B cell (primary cell): ENCODE measurements around the gene PARD3B. TPM values are rescaled to one million over a fixed set of nuclear protein-coding genes. Genes with fewer than 3 reads are reported as not detected.

ENCODE experiments used
- ATAC-seq: fragments of 200-7000 bp; cut with Tn5 transposase; one replicate; pipeline ENCODE4 v1.10.0; 2021; ENCODE audit warnings: low read depth, mild to moderate bottlenecking, moderate number of reproducible peaks, moderate library complexity
- CTCF ChIA-PET: fragments of 350-600 bp; sonication (Branson Sonifier 250); formaldehyde crosslinking; loops from one replicate; lab custom pipeline; 2021; ENCODE audit warnings: antibody characterized with exemption, inconsistent platforms; lab: Charles Lee
- POLR2A ChIA-PET: fragments of 350-600 bp; sonication (Branson Sonifier 250); formaldehyde crosslinking; loops from one replicate; lab custom pipeline; 2021; ENCODE audit warnings: antibody characterized with exemption; lab: Charles Lee
- DNase-seq: peaks from one replicate; pipeline ENCODE4 v3.0.0; 2013
- H2AFZ ChIP-seq: 2 replicates; pipeline ENCODE4 v1.6.1; 2012; ENCODE audit warnings: mild to moderate bottlenecking, low read depth, low read length; ENCODE audit not compliant: insufficient read depth, poor library complexity, severe bottlenecking
- H3K27ac ChIP-seq, 2 donors: 1 replicate in 1 of 2; 2 replicates in 1 of 2; pipeline ENCODE4 v1.5.1; 2012 to 2013; ENCODE audit warnings: low read length in 2 of 2, mild to moderate bottlenecking in 2 of 2, moderate library complexity in 1 of 2
- H3K27me3 ChIP-seq, 4 experiments: fragments of 200-600 bp in 1 of 4; sonication (generic) in 1 of 4; replicated peaks in 1 of 4; 1 replicate in 2 of 4; 2 replicates in 2 of 4; pipeline versions ENCODE4 v1.6.1 to v1.7.0; 2013 to 2016; ENCODE audit warnings: low read length in 3 of 4, mild to moderate bottlenecking in 2 of 4, mixed read lengths in 1 of 4, moderate library complexity in 1 of 4; ENCODE audit not compliant: insufficient read depth in 4 of 4, control insufficient read depth in 3 of 4; ENCODE audit errors: control extremely low read depth in 1 of 4
- H3K36me3 ChIP-seq, 2 experiments: replicated peaks in 1 of 2; 1 replicate in 1 of 2; 2 replicates in 1 of 2; pipeline versions ENCODE4 v1.6.1 to v1.7.1; 2013; ENCODE audit warnings: low read length in 1 of 2; ENCODE audit not compliant: insufficient read depth in 2 of 2, control insufficient read depth in 1 of 2; ENCODE audit errors: control extremely low read depth in 1 of 2, extremely low read depth in 1 of 2
- H3K4me1 ChIP-seq, 2 donors: fragments of 200-600 bp in 1 of 2; sonication (generic) in 1 of 2; 1 replicate in 1 of 2; 2 replicates in 1 of 2; pipeline versions ENCODE4 v1.5.1 to v1.6.1; 2013 to 2017; ENCODE audit warnings: low read length in 2 of 2; ENCODE audit not compliant: control insufficient read depth in 2 of 2, insufficient read depth in 2 of 2
- H3K4me2 ChIP-seq: replicated peaks from 2 replicates; pipeline ENCODE3; 2012; ENCODE audit warnings: mild to moderate bottlenecking, low read depth, low read length; ENCODE audit not compliant: poor library complexity, severe bottlenecking
- H3K4me3 ChIP-seq, 5 experiments: fragments of 200-600 bp in 1 of 5; sonication (generic) in 1 of 5; 1 replicate in 3 of 5; 2 replicates in 2 of 5; pipeline versions ENCODE4 v1.5.1 to v1.7.0; 2011 to 2016; ENCODE audit warnings: low read length in 4 of 5, mild to moderate bottlenecking in 4 of 5, low read depth in 2 of 5, control low read depth in 1 of 5, moderate library complexity in 1 of 5; ENCODE audit not compliant: insufficient read depth in 1 of 5; ENCODE audit errors: control extremely low read depth in 1 of 5, extremely low read depth in 1 of 5
- H3K79me2 ChIP-seq: fragments of 200-600 bp; sonication (generic); one replicate; pipeline ENCODE4 v1.6.0; 2016; ENCODE audit warnings: low read length; ENCODE audit not compliant: control insufficient read depth, insufficient read depth
- H3K9ac ChIP-seq: fragments of 200-600 bp; sonication (generic); 2 replicates; pipeline ENCODE4 v1.6.1; 2017; ENCODE audit warnings: mild to moderate bottlenecking, low read length, moderate library complexity
- H3K9me3 ChIP-seq, 3 donors: one replicate each; pipeline versions ENCODE4 v1.6.1 to v1.7.1; 2013; ENCODE audit warnings: low read length in 2 of 3; ENCODE audit not compliant: control insufficient read depth in 2 of 3, insufficient read depth in 1 of 3; ENCODE audit errors: control extremely low read depth in 1 of 3
- H4K20me1 ChIP-seq: 2 replicates; pipeline ENCODE4 v1.6.0; 2012; ENCODE audit warnings: mild to moderate bottlenecking, low read length; ENCODE audit not compliant: insufficient read depth, control insufficient read depth, poor library complexity, severe bottlenecking
- H3K27ac Mint-ChIP-seq: one replicate; pipeline ENCODE4 v1.8.0; 2021; ENCODE audit warnings: mixed read lengths
- H3K27me3 Mint-ChIP-seq: one replicate; pipeline ENCODE4 v1.8.0; 2021; ENCODE audit warnings: mixed read lengths
- H3K4me1 Mint-ChIP-seq: one replicate; pipeline ENCODE4 v1.8.0; 2021; ENCODE audit warnings: mixed read lengths
- H3K4me3 Mint-ChIP-seq: one replicate; pipeline ENCODE4 v1.8.0; 2021; ENCODE audit warnings: mixed read lengths
- H3K9me3 Mint-ChIP-seq: one replicate; pipeline ENCODE4 v1.8.0; 2022; ENCODE audit warnings: mixed read lengths; ENCODE audit not compliant: insufficient read depth
- EZH2 ChIP-seq: IDR thresholded peaks from 2 replicates; pipeline ENCODE4 v1.6.1; 2012; ENCODE audit warnings: borderline replicate concordance, low read depth, mild to moderate bottlenecking, moderate library complexity, low read length; ENCODE audit not compliant: insufficient read depth, poor library complexity, severe bottlenecking
- WGBS: methylation state at CpG from one replicate; pipeline ENCODE4 v1.1.5; 2013; ENCODE audit warnings: missing lambda C conversion rate; ENCODE audit not compliant: insufficient coverage; 5-methylcytosine and 5-hydroxymethylcytosine counted together
- intact Hi-C: fragments of 100-400 bp; cut with micrococcal nuclease; formaldehyde crosslinking; loops from one replicate; pipeline ENCODE4 v1.10.0; 2022
- polyA plus RNA-seq: library from polyadenylated mRNA; depleted of rRNA; stranded (reverse); fragments of >200 nt; gene quantifications from 2 replicates; pipeline ENCODE4 v1.2.3, GENCODE V29; 2012
- total RNA-seq, 2 donors: library from RNA; stranded (reverse); fragments of 120-200 nt in 1 of 2; gene quantifications; 1 replicate in 1 of 2; 2 replicates in 1 of 2; pipeline versions ENCODE4 v1.2.3 to v1.2.4, GENCODE V29; 2013 to 2022
- TF ChIP-seq, protein P1 (sequence below): fragments of 200-600 bp; IDR thresholded peaks from one replicate; pipeline ENCODE4 v1.8.0; 2022; ENCODE audit warnings: antibody characterized with exemption, mild to moderate bottlenecking

PARD3B gene
- total and polyA plus RNA-seq, 2 donors (not counting 1 experiment from before 2014, with no cell fraction given) = not detected

DNA sequence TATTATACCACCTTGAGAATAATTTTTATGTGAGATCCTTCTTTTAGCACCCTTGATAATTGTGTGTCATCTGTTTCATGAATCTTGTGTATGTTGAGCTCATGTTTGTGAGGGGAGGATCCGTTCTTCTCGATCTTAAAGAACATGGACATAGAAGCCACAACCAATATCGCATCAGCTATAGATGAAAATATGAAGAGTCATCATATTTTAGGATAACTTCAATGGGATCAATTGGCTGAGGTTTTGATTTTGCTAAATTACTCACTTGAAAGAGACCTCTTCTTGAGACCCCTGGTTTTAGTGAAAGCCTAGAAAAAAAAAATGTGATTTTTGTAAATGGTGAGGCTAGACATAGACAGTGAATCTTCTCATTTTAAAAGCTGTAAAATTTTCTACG lies 751.7 kb downstream of the PARD3B start:
- H3K4me1 Mint-ChIP-seq = no peaks in the 10 kb centered on the region
- ChIA-PET POLR2A (no interaction called here), CTCF (interaction anchor here (0.6 kb wide), 1 partner anchor 44 kb away, joined by 6 read pairs; no protein-coding TSS in a partner anchor)
- H3K27ac Mint-ChIP-seq = no peak overlapping the region
- Histone ChIP-seq H4K20me1 (no peaks in the 10 kb centered on the region), H2AFZ (no peak overlapping the region), H3K4me2 (no peak overlapping the region), H3K79me2 (no peaks in the 10 kb centered on the region), H3K36me3 (no peaks in the 10 kb centered on the region), H3K9ac (no peak overlapping the region), H3K9me3 (no peaks in the 10 kb centered on the region), H3K27ac (no peak overlapping the region), H3K27me3 (no peaks in the 10 kb centered on the region), H3K4me1 (no peaks in the 10 kb centered on the region), H3K4me3 (no peak overlapping the region)
- no peaks in the 10 kb centered on the region for H3K9me3 Mint-ChIP-seq
- H3K4me3 Mint-ChIP-seq = no peak overlapping the region
- ATAC-seq (no peak), DNase-seq (no peak)
- WGBS = no CpG with 5 or more reads among the region's 4 CpGs
- no peaks in the 10 kb centered on the region for H3K27me3 Mint-ChIP-seq
- intact Hi-C loops = no loop called here
- no peak for TF ChIP-seq EZH2

DNA sequence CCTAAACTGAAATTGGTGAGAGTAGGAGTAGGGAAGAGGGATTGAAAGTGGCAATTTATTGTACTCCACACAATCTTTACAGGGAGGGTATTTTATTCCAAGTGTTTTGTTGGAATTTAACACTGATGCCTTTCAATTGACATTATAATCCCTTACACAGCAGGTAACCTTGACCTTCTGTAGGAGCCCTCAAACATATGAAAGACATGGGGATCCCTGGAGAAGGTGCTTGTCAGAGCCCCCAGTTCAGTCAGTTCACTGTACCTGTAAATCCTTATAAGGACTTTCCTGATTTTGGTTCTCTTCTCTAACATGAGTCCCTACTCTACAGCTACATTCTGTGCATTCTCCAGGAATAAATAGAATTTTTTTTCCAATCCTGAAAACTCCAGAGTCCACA lies 752.1 kb downstream of the PARD3B start:
- Histone ChIP-seq H2AFZ (no peak overlapping the region), H3K27me3 (no peaks in the 10 kb centered on the region), H3K9me3 (no peaks in the 10 kb centered on the region), H3K9ac (no peak overlapping the region), H3K79me2 (no peaks in the 10 kb centered on the region), H4K20me1 (no peaks in the 10 kb centered on the region), H3K27ac (no peak overlapping the region), H3K4me2 (no peak overlapping the region), H3K4me3 (no peak overlapping the region), H3K4me1 (no peaks in the 10 kb centered on the region), H3K36me3 (no peaks in the 10 kb centered on the region)
- Mint-ChIP-seq H3K27ac (no peak overlapping the region), H3K4me1 (no peaks in the 10 kb centered on the region), H3K4me3 (no peak overlapping the region), H3K27me3 (no peaks in the 10 kb centered on the region), H3K9me3 (no peaks in the 10 kb centered on the region)
- ChIA-PET POLR2A (no interaction called here), CTCF (interaction anchor here (0.6 kb wide), 1 partner anchor 44 kb away, joined by 6 read pairs; no protein-coding TSS in a partner anchor)
- no peak for TF ChIP-seq EZH2
- TF ChIP-seq, protein P1, sequence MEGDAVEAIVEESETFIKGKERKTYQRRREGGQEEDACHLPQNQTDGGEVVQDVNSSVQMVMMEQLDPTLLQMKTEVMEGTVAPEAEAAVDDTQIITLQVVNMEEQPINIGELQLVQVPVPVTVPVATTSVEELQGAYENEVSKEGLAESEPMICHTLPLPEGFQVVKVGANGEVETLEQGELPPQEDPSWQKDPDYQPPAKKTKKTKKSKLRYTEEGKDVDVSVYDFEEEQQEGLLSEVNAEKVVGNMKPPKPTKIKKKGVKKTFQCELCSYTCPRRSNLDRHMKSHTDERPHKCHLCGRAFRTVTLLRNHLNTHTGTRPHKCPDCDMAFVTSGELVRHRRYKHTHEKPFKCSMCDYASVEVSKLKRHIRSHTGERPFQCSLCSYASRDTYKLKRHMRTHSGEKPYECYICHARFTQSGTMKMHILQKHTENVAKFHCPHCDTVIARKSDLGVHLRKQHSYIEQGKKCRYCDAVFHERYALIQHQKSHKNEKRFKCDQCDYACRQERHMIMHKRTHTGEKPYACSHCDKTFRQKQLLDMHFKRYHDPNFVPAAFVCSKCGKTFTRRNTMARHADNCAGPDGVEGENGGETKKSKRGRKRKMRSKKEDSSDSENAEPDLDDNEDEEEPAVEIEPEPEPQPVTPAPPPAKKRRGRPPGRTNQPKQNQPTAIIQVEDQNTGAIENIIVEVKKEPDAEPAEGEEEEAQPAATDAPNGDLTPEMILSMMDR = no peak
- no peak for DNase-seq
- intact Hi-C loops = no loop called here
- ATAC-seq = no peak
